Endodermal cell (in vitro differentiated cells): Measurements from ENCODE around the gene OTOF. TPM values are rescaled to one million over a fixed set of nuclear protein-coding genes. Genes with fewer than 3 reads are reported as not detected.
A peak's percentile ranks its signal among the peaks of the same experiment; 100 is the strongest.

ENCODE experiments used
- DNase-seq: peaks from one replicate; pipeline ENCODE4 v3.0.0-alpha.2; 2017
- H3K27ac ChIP-seq: 2 replicates; pipeline ENCODE4 v1.5.1; 2013; ENCODE audit warnings: mild to moderate bottlenecking, low read depth, low read length, moderate library complexity
- H3K27me3 ChIP-seq: 2 replicates; pipeline ENCODE4 v1.6.1; 2013; ENCODE audit warnings: mild to moderate bottlenecking, low read length, moderate library complexity; ENCODE audit not compliant: insufficient read depth, control insufficient read depth, poor library complexity, severe bottlenecking
- H3K36me3 ChIP-seq: 2 replicates; pipeline ENCODE4 v1.7.0; 2013; ENCODE audit warnings: mild to moderate bottlenecking, low read length, moderate library complexity; ENCODE audit not compliant: control insufficient read depth, insufficient read depth
- H3K4me1 ChIP-seq: one replicate; pipeline ENCODE4 v1.7.0; 2013; ENCODE audit warnings: low read length; ENCODE audit not compliant: control insufficient read depth, insufficient read depth
- H3K4me3 ChIP-seq: 2 replicates; pipeline ENCODE4 v1.5.1; 2013; ENCODE audit warnings: mild to moderate bottlenecking, low read length, moderate library complexity
- H3K9ac ChIP-seq: 2 replicates; pipeline ENCODE4 v1.6.1; 2013; ENCODE audit warnings: mild to moderate bottlenecking, low read length, moderate library complexity; ENCODE audit not compliant: poor library complexity, severe bottlenecking; ENCODE audit errors: extremely low read depth
- H3K9me3 ChIP-seq: 2 replicates; pipeline ENCODE4 v1.6.1; 2013; ENCODE audit warnings: mild to moderate bottlenecking, low read length, moderate library complexity; ENCODE audit not compliant: control insufficient read depth
- H3K27ac Mint-ChIP-seq: 2 replicates; pipeline ENCODE4 v1.8.0; 2020; ENCODE audit warnings: mixed read lengths
- H3K27me3 Mint-ChIP-seq: 2 replicates; pipeline ENCODE4 v1.8.0; 2021; ENCODE audit warnings: mild to moderate bottlenecking, mixed read lengths; ENCODE audit not compliant: insufficient read depth
- H3K36me3 Mint-ChIP-seq: 2 replicates; pipeline ENCODE4 v1.8.0; 2020; ENCODE audit warnings: low read depth, mixed read lengths
- H3K4me1 Mint-ChIP-seq: 2 replicates; pipeline ENCODE4 v1.8.0; 2020; ENCODE audit warnings: mixed read lengths
- H3K4me3 Mint-ChIP-seq: 2 replicates; pipeline ENCODE4 v1.8.0; 2020; ENCODE audit warnings: mild to moderate bottlenecking, moderate library complexity, mixed read lengths
- H3K9me3 Mint-ChIP-seq: 2 replicates; pipeline ENCODE4 v1.8.0; 2020; ENCODE audit warnings: mild to moderate bottlenecking, mixed read lengths
- WGBS, 2 experiments: methylation state at CpG; one replicate each; pipeline versions ENCODE4 v1.1.5 to v1.1.7; 2013; ENCODE audit warnings: missing lambda C conversion rate in 2 of 2, mixed read lengths in 1 of 2; ENCODE audit not compliant: insufficient coverage in 1 of 2, insufficient read length in 1 of 2; 5-methylcytosine and 5-hydroxymethylcytosine counted together
- total RNA-seq, 2 donors: library from RNA; stranded (reverse); fragmentation: NEBNext Ultra II Directional in 1 of 2; extraction: Animal tissue kit (Norgen Biotek cat#: 25700) in 1 of 2; gene quantifications; 2 replicates in 1 of 2; 3 replicates in 1 of 2; pipeline ENCODE4 v1.2.1, GENCODE V29; 2021
- TF ChIP-seq, protein P1 (sequence below): fragments of 200-600 bp; sonication (generic); conservative IDR thresholded peaks from 2 replicates; pipeline ENCODE4 v1.5.0; 2021; ENCODE audit warnings: antibody characterized with exemption, mild to moderate bottlenecking

OTOF gene
- total RNA-seq, 2 donors from 2014 or later = 1.1 to 1.2 TPM

DNA sequence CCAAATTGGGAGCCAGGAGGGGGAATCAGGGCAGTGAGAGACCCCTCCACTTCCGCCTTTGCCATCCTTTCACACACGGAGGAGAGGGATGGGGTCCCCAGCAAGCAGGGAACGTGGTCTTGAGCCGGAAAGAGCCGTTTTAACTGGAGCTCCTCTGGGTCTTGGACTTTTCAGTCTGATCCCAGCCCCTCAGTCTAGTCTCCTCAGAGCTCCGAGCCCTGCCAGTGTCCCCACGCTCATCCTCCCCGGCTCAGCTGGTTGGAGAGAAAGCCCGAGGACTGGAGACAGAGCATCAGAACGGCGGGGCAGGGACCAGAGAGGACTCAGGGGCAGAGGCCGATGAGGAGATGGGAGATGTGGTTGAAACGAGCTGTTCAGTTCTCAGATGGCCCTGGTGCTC, 26.1 kb upstream of the OTOF start:
- Mint-ChIP-seq H3K27me3 (peaks cover 21% of the 10 kb centered on the region), H3K27ac (no peak overlapping the region), H3K4me1 (peaks cover 3% of the 10 kb centered on the region), H3K9me3 (no peaks in the 10 kb centered on the region), H3K36me3 (no peaks in the 10 kb centered on the region), H3K4me3 (peak overlapping the region; percentile 58)
- Histone ChIP-seq H3K9ac (no peak overlapping the region), H3K4me3 (peak overlapping the region; percentile 71), H3K4me1 (no peaks in the 10 kb centered on the region), H3K27ac (no peak overlapping the region), H3K27me3 (peaks cover 16% of the 10 kb centered on the region), H3K9me3 (no peaks in the 10 kb centered on the region), H3K36me3 (no peaks in the 10 kb centered on the region)
- WGBS, 2 experiments = 72 to 79% methylated on average over 7 to 13 of the region's 13 CpGs
- DNase-seq = peak; percentile 55
- TF ChIP-seq, protein P1, sequence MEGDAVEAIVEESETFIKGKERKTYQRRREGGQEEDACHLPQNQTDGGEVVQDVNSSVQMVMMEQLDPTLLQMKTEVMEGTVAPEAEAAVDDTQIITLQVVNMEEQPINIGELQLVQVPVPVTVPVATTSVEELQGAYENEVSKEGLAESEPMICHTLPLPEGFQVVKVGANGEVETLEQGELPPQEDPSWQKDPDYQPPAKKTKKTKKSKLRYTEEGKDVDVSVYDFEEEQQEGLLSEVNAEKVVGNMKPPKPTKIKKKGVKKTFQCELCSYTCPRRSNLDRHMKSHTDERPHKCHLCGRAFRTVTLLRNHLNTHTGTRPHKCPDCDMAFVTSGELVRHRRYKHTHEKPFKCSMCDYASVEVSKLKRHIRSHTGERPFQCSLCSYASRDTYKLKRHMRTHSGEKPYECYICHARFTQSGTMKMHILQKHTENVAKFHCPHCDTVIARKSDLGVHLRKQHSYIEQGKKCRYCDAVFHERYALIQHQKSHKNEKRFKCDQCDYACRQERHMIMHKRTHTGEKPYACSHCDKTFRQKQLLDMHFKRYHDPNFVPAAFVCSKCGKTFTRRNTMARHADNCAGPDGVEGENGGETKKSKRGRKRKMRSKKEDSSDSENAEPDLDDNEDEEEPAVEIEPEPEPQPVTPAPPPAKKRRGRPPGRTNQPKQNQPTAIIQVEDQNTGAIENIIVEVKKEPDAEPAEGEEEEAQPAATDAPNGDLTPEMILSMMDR = no peak

DNA sequence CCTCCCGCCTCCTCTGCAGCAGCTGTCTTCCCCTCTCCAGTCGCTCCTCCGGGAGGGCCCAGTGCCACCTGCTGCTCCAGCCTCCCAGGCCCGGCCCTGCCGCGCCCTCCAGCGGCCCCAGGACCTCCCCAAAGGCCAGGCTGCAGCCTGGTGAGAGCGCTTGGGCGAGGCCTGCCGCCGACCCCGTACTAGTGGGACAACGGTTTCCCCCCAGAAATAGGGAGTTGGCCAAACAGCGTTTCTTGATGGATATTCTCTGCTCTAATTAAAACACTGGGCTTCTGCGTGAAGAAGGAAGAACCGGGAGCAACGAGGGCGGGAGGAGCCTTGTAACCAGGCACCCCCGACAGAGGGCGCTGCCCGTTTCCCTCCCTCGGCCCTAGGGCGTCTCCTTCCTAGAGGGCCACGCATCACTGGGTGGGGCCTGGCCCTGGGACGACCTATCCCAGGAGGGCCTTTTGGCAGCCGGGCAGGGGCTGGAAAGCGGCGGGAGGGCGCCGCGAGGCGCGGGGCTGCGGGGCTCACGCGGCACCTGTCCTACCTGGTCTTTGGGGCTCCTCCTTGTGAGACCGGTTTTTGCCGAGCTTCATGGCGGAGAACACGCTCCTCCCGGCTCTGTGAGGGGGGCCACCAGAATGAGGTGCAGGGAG, 25.4 kb upstream of the OTOF start:
- WGBS, 2 experiments = 16 to 40% methylated on average over 14 to 41 of the region's 41 CpGs
- Mint-ChIP-seq H3K27me3 (peaks cover 21% of the 10 kb centered on the region), H3K36me3 (no peaks in the 10 kb centered on the region)

DNA sequence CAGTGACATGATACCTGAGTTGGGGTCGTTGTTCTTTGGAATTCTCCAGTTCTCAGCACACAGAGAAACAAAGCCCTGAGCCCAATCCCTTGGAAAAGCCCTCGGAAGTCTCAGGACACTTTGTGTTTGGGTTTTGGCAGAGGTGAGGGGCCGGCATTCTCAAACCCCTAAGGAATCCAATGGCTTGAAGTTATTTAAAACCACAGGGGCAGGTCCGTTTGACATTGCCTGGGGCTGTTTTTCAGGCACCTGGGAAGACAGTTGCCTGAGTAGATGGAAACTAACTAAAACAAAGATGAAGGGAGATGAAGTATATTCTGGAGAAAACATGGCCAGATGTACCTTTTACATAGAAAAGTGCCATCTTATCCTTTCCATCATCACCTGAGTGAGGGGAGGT, 22.5 kb upstream of the OTOF start:
- peaks cover 16% of the 10 kb centered on the region for H3K27me3 ChIP-seq
- 64 to 67% methylated on average over 2 to 4 of the region's 4 CpGs for WGBS, 2 experiments
- no peak for DNase-seq
- peaks cover 21% of the 10 kb centered on the region for H3K27me3 Mint-ChIP-seq
- TF ChIP-seq, protein P1 = no peak
- no peaks in the 10 kb centered on the region for H3K36me3 Mint-ChIP-seq
- no peak overlapping the region for H3K27ac Mint-ChIP-seq
- H3K4me3 Mint-ChIP-seq = no peak overlapping the region
- H3K4me3 ChIP-seq = no peak overlapping the region
- H3K9ac ChIP-seq = no peak overlapping the region
- H3K27ac ChIP-seq = no peak overlapping the region
- H3K4me1 ChIP-seq = no peaks in the 10 kb centered on the region
- H3K36me3 ChIP-seq = no peaks in the 10 kb centered on the region
- peaks cover 13% of the 10 kb centered on the region for H3K4me1 Mint-ChIP-seq
- H3K9me3 Mint-ChIP-seq = no peaks in the 10 kb centered on the region
- no peaks in the 10 kb centered on the region for H3K9me3 ChIP-seq

More for the DNA sequence above, 25.4 kb upstream of the OTOF start:
- no peak overlapping the region for H3K27ac ChIP-seq
- H3K4me3 ChIP-seq = peak overlapping the region; percentile 71
- no peaks in the 10 kb centered on the region for H3K36me3 ChIP-seq
- TF ChIP-seq, protein P1 = peak; percentile 100
- H3K4me1 ChIP-seq = no peaks in the 10 kb centered on the region
- peak; percentile 97 for DNase-seq
- Mint-ChIP-seq H3K4me3 (peak overlapping the region; percentile 58), H3K4me1 (peaks cover 3% of the 10 kb centered on the region), H3K27ac (no peak overlapping the region), H3K9me3 (no peaks in the 10 kb centered on the region)
- H3K27me3 ChIP-seq = peaks cover 16% of the 10 kb centered on the region
- no peaks in the 10 kb centered on the region for H3K9me3 ChIP-seq
- no peak overlapping the region for H3K9ac ChIP-seq
